ENCODE measurements around the gene ZC3H12D. TPM values are rescaled to one million over a fixed set of nuclear protein-coding genes. Genes with fewer than 3 reads are reported as not detected.

The ZC3H12D gene
- total RNA-seq, 4 donors from 2014 or later, result 0.42 to 2.2 (median 0.92) TPM

DNA sequence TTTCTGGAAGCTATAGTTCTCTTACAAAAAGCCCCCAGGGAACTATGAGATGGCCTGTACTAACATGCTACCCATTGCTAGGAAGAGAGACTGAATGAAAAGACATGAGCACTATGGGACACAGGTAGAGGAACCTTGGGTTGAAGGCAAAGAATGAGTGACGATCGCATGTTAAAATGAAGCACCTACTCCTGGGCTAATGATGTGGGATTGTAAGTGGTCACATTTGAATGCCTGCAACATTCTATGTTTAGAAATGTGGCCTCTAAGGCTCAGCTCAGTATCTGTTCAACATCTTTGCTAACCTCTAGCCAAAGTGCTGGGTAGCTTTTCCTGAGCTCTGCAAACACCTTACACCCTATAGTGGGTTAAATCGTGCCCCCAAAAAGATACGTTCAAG is 5.2 kb upstream of the ZC3H12D start:
- no peak overlapping the region for H3K4me3 ChIP-seq (ENCODE audit: low read depth, poor library complexity, severe bottlenecking)
- WGBS, 2 donors, result 93 to 95% methylated on average over 4 of the region's 4 CpGs
- no peak for DNase-seq (ENCODE audit: low spot score in 2 of 2)
- intact Hi-C loops (cut with DNase I; ENCODE audit: low total_unique reads), result no loop called here
- TF ChIP-seq, protein P1, sequence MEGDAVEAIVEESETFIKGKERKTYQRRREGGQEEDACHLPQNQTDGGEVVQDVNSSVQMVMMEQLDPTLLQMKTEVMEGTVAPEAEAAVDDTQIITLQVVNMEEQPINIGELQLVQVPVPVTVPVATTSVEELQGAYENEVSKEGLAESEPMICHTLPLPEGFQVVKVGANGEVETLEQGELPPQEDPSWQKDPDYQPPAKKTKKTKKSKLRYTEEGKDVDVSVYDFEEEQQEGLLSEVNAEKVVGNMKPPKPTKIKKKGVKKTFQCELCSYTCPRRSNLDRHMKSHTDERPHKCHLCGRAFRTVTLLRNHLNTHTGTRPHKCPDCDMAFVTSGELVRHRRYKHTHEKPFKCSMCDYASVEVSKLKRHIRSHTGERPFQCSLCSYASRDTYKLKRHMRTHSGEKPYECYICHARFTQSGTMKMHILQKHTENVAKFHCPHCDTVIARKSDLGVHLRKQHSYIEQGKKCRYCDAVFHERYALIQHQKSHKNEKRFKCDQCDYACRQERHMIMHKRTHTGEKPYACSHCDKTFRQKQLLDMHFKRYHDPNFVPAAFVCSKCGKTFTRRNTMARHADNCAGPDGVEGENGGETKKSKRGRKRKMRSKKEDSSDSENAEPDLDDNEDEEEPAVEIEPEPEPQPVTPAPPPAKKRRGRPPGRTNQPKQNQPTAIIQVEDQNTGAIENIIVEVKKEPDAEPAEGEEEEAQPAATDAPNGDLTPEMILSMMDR (IDR thresholded peaks at IDR 0.05), result no peak
- no peak for TF ChIP-seq POLR2A (IDR thresholded peaks at IDR 0.05)

GRCh38 chr6:149488815-149489214 is 4.0 kb upstream of the ZC3H12D start:
- DNase-seq (ENCODE audit: low spot score in 2 of 2), result no peak
- TF ChIP-seq, protein P1 (IDR thresholded peaks at IDR 0.05), result no peak
- TF ChIP-seq POLR2A (IDR thresholded peaks at IDR 0.05), result no peak
- intact Hi-C loops (cut with DNase I; ENCODE audit: low total_unique reads), result no loop called here
- 33 to 57% methylated on average over 3 of the region's 3 CpGs for WGBS, 2 donors
- no peak overlapping the region for H3K4me3 ChIP-seq (ENCODE audit: low read depth, poor library complexity, severe bottlenecking)

GRCh38 chr6:149487316-149487715 is 2.5 kb upstream of the ZC3H12D start:
- intact Hi-C loops (cut with DNase I; ENCODE audit: low total_unique reads), result no loop called here
- TF ChIP-seq, protein P1 (IDR thresholded peaks at IDR 0.05), result no peak
- TF ChIP-seq POLR2A (IDR thresholded peaks at IDR 0.05), result no peak
- WGBS, 2 donors, result 73 to 79% methylated on average over 4 of the region's 4 CpGs
- no peak for DNase-seq (ENCODE audit: low spot score in 2 of 2)
- H3K4me3 ChIP-seq (ENCODE audit: low read depth, poor library complexity, severe bottlenecking), result no peak overlapping the region

DNA sequence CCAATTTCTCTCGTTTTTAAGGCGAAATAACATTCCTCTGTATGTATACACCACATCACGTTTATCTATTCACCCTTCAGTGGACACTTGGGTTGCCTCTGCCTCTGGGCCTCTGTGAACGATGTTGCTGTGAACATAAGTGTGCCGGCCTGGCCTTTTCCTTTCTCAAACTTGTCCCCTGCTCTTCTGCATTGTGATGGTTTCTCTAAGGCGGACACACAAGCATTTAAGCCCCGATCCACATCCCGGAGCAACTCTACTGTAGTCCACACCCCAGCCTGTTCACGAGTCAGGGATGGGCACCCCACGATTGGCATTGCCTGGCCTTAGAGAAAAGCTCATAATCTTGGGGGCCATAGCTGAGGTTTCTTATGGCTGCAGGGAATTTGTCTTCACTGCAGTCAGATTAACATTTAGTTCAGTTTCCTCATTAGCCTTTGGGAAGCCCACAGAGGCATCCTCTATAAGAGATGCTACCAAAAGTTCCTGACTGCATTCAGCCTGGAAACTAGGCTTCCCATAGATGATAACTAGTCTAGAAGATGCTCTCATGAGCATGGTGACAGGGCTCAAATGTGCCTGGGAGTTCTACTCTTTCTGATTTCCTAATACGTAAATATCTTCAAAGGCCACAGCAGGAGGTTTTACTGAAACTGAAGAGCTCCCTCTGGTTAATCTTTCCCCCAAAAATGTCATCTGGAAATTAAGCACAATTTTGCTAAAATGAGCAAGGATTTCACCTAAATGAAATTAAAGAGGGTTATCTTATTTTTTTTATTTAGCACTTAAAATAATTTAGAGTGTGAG is 762 bp downstream of the ZC3H12D start:
- no peak overlapping the region for H3K4me3 ChIP-seq (ENCODE audit: low read depth, poor library complexity, severe bottlenecking)
- 88 to 90% methylated on average over 11 of the region's 11 CpGs for WGBS, 2 donors
- no peak for DNase-seq (ENCODE audit: low spot score in 2 of 2)
- TF ChIP-seq, protein P1 (IDR thresholded peaks at IDR 0.05), result no peak
- no peak for TF ChIP-seq POLR2A (IDR thresholded peaks at IDR 0.05)
- intact Hi-C loops (cut with DNase I; ENCODE audit: low total_unique reads), result no loop called here

GRCh38 chr6:149483334-149483725 is 1.5 kb downstream of the ZC3H12D start:
- intact Hi-C loops (cut with DNase I; ENCODE audit: low total_unique reads), result no loop called here
- no peak for DNase-seq (ENCODE audit: low spot score in 2 of 2)
- H3K4me3 ChIP-seq (ENCODE audit: low read depth, poor library complexity, severe bottlenecking), result no peak overlapping the region
- no peak for TF ChIP-seq POLR2A (IDR thresholded peaks at IDR 0.05)
- TF ChIP-seq, protein P1 (IDR thresholded peaks at IDR 0.05), result no peak
- 68 to 74% methylated on average over 3 of the region's 3 CpGs for WGBS, 2 donors

All from lower leg skin (tissue), 4 donors.